WTC11 (cell line): ENCODE results near the gene KCTD16. TPM values are rescaled to one million over a fixed set of nuclear protein-coding genes. Genes with fewer than 3 reads are reported as not detected.

Experiments
- ATAC-seq: fragments of 200-7000 bp; cut with Tn5 transposase; 2 replicates; pipeline ENCODE4 v1.10.0; 2021; ENCODE audit warnings: mild to moderate bottlenecking, moderate library complexity
- CTCF ChIA-PET: fragments of 300-600 bp; sonication (Branson Sonifier 250); formaldehyde crosslinking; loops from one replicate; lab custom pipeline; 2021; ENCODE audit warnings: antibody characterized with exemption; lab: Charles Lee
- POLR2A ChIA-PET: fragments of 350-600 bp; sonication (Branson Sonifier 250); formaldehyde crosslinking; loops from one replicate; lab custom pipeline; 2021; ENCODE audit warnings: antibody characterized with exemption; lab: Charles Lee
- DNase-seq: peaks from one replicate; pipeline ENCODE4 v3.0.0; 2021; ENCODE audit warnings: low spot score
- H3K27ac Mint-ChIP-seq: 2 replicates; pipeline ENCODE4 v1.8.0; 2021; ENCODE audit warnings: mixed read lengths
- H3K27me3 Mint-ChIP-seq: 2 replicates; pipeline ENCODE4 v1.8.0; 2021; ENCODE audit warnings: low read depth, mild to moderate bottlenecking, moderate library complexity, mixed read lengths
- H3K36me3 Mint-ChIP-seq: 2 replicates; pipeline ENCODE4 v1.8.0; 2021; ENCODE audit warnings: mixed read lengths
- H3K4me1 Mint-ChIP-seq: 2 replicates; pipeline ENCODE4 v1.8.0; 2022; ENCODE audit warnings: mixed read lengths
- H3K4me3 Mint-ChIP-seq: 2 replicates; pipeline ENCODE4 v1.8.0; 2021; ENCODE audit warnings: mild to moderate bottlenecking, moderate library complexity, mixed read lengths
- H3K9me3 Mint-ChIP-seq: 2 replicates; pipeline ENCODE4 v1.8.0; 2021; ENCODE audit warnings: mixed read lengths
- CBFB ChIP-seq: sonication (generic); formaldehyde crosslinking; IDR thresholded peaks from 2 replicates; pipeline ENCODE4 v1.8.1; 2022; ENCODE audit warnings: mild to moderate bottlenecking, low read depth, missing genetic modification reagents
- CREM ChIP-seq: sonication (generic); formaldehyde crosslinking; IDR thresholded peaks from 2 replicates; pipeline ENCODE4 v1.8.1; 2022; ENCODE audit warnings: mild to moderate bottlenecking, missing genetic modification reagents, moderate library complexity
- FOXK1 ChIP-seq: sonication (generic); formaldehyde crosslinking; IDR thresholded peaks from 2 replicates; pipeline ENCODE4 v1.8.0; 2022; ENCODE audit warnings: mild to moderate bottlenecking, moderate library complexity, missing genetic modification reagents
- GTF2I ChIP-seq: fragments of 250-450 bp; sonication (Bioruptor Pico); conservative IDR thresholded peaks from 2 replicates; pipeline ENCODE4 v1.4.0; 2021; ENCODE audit warnings: mild to moderate bottlenecking
- IRF2 ChIP-seq: sonication (generic); formaldehyde crosslinking; IDR thresholded peaks from 2 replicates; pipeline ENCODE4 v1.8.0; 2022; ENCODE audit warnings: low read depth, missing genetic modification reagents, borderline replicate concordance
- KAT7 ChIP-seq: sonication (generic); formaldehyde crosslinking; IDR thresholded peaks from 2 replicates; pipeline ENCODE4 v1.8.1; 2023; ENCODE audit warnings: missing genetic modification reagents, mild to moderate bottlenecking, borderline replicate concordance
- NFE2L1 ChIP-seq: sonication (generic); formaldehyde crosslinking; IDR thresholded peaks from 2 replicates; pipeline ENCODE4 v1.8.1; 2023; ENCODE audit warnings: missing genetic modification reagents
- NR1H2 ChIP-seq: sonication (generic); formaldehyde crosslinking; IDR thresholded peaks from 2 replicates; pipeline ENCODE4 v1.9.0; 2021; ENCODE audit warnings: mild to moderate bottlenecking, moderate library complexity, missing genetic modification reagents
- NR2C2 ChIP-seq: sonication (generic); formaldehyde crosslinking; IDR thresholded peaks from 2 replicates; pipeline ENCODE4 v1.8.0; 2022; ENCODE audit warnings: mild to moderate bottlenecking, missing genetic modification reagents
- SMAD4 ChIP-seq: sonication (generic); formaldehyde crosslinking; IDR thresholded peaks from 2 replicates; pipeline ENCODE4 v1.8.0; 2022; ENCODE audit warnings: mild to moderate bottlenecking, missing genetic modification reagents
- TEAD1 ChIP-seq: sonication (generic); formaldehyde crosslinking; IDR thresholded peaks from 2 replicates; pipeline ENCODE4 v1.8.0; 2022; ENCODE audit warnings: mild to moderate bottlenecking, missing genetic modification reagents
- TP53 ChIP-seq: sonication (generic); formaldehyde crosslinking; IDR thresholded peaks from 2 replicates; pipeline ENCODE4 v1.8.1; 2023; ENCODE audit warnings: mild to moderate bottlenecking, missing genetic modification reagents
- ZNF121 ChIP-seq: sonication (generic); formaldehyde crosslinking; IDR thresholded peaks from 2 replicates; pipeline ENCODE4 v1.8.0; 2023; ENCODE audit warnings: missing genetic modification reagents
- ZNF219 ChIP-seq: sonication (generic); formaldehyde crosslinking; IDR thresholded peaks from 2 replicates; pipeline ENCODE4 v1.8.0; 2023; ENCODE audit warnings: missing genetic modification reagents, mild to moderate bottlenecking, borderline replicate concordance
- ZNF396 ChIP-seq: fragments of 250-450 bp; sonication (Bioruptor Pico); IDR thresholded peaks from 2 replicates; pipeline ENCODE4 v1.8.0; 2021; ENCODE audit warnings: mild to moderate bottlenecking, moderate library complexity, borderline replicate concordance
- ZNF423 ChIP-seq: fragments of 250-450 bp; sonication (Bioruptor Pico); IDR thresholded peaks from 2 replicates; pipeline ENCODE4 v2.1.2; 2022; ENCODE audit warnings: mild to moderate bottlenecking, moderate library complexity
- total RNA-seq: library from RNA; stranded (reverse); gene quantifications from 3 replicates; pipeline ENCODE4 v1.2.3, GENCODE V29; 2021
- TF ChIP-seq, protein P1 (sequence below): sonication (generic); formaldehyde crosslinking; IDR thresholded peaks from 2 replicates; pipeline ENCODE4 v1.8.0; 2022; ENCODE audit warnings: mild to moderate bottlenecking, missing genetic modification reagents
- TF ChIP-seq, protein P2 (sequence below): sonication (generic); formaldehyde crosslinking; IDR thresholded peaks from 2 replicates; pipeline ENCODE4 v1.8.1; 2022; ENCODE audit warnings: mild to moderate bottlenecking, moderate library complexity, missing genetic modification reagents
- TF ChIP-seq, protein P3 (sequence below): sonication (generic); formaldehyde crosslinking; conservative IDR thresholded peaks from 2 replicates; pipeline ENCODE4 v1.8.1; 2022; ENCODE audit warnings: mild to moderate bottlenecking, missing genetic modification reagents
- TF ChIP-seq, protein P4 (sequence below): fragments of 250-450 bp; sonication (Bioruptor Pico); conservative IDR thresholded peaks from 2 replicates; pipeline ENCODE4 v1.9.0; 2021; ENCODE audit warnings: mild to moderate bottlenecking
- TF ChIP-seq, protein P5 (sequence below): sonication (generic); formaldehyde crosslinking; IDR thresholded peaks from 2 replicates; pipeline ENCODE4 v1.8.1; 2023; ENCODE audit warnings: mild to moderate bottlenecking, missing genetic modification reagents
- TF ChIP-seq, protein P6 (sequence below): fragments of 250-450 bp; sonication (Bioruptor Pico); IDR thresholded peaks from 2 replicates; pipeline ENCODE4 v1.9.0; 2021; ENCODE audit warnings: moderate library complexity, mild to moderate bottlenecking, inconsistent platforms, borderline replicate concordance
- TF ChIP-seq, protein P7 (sequence below): sonication (generic); formaldehyde crosslinking; IDR thresholded peaks from 2 replicates; pipeline ENCODE4 v1.8.1; 2023; ENCODE audit warnings: mild to moderate bottlenecking, missing genetic modification reagents

KCTD16 gene
- total RNA-seq, 1 experiment from 2014 or later, result 0.20 TPM

DNA sequence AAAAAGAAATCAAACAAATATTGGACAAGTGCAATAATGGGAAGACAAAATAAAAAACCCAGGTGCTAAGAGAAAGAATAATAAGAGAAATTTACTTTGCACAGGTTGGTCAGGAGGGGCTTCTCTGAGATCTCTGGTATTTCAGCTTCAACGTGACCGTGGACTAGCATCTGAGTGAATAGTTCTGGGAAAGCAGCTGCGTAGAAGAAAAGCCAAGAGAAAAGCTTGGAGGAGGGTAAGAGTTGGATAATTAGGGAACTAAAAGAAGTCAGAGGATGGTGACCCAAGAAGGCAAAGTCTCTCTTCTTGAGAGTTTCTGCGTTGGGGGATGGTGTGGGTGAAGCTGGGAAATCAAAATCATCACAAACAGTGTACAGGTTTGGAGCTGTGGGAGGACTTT is 41.8 kb upstream of the KCTD16 start (continued):
- TF ChIP-seq NFE2L1 (CRISPR knock-in tag) (no peak), ZNF423 (CRISPR knock-in tag) (no peak), CREM (CRISPR knock-in tag) (no peak), KAT7 (CRISPR knock-in tag) (no peak)
- TF ChIP-seq, protein P1, sequence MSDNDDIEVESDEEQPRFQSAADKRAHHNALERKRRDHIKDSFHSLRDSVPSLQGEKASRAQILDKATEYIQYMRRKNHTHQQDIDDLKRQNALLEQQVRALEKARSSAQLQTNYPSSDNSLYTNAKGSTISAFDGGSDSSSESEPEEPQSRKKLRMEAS (CRISPR knock-in tag), result no peak
- TF ChIP-seq, protein P2, sequence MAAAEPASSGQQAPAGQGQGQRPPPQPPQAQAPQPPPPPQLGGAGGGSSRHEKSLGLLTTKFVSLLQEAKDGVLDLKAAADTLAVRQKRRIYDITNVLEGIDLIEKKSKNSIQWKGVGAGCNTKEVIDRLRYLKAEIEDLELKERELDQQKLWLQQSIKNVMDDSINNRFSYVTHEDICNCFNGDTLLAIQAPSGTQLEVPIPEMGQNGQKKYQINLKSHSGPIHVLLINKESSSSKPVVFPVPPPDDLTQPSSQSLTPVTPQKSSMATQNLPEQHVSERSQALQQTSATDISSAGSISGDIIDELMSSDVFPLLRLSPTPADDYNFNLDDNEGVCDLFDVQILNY, result no peak
- TF ChIP-seq, all 79 proteins: peak for 0

DNA sequence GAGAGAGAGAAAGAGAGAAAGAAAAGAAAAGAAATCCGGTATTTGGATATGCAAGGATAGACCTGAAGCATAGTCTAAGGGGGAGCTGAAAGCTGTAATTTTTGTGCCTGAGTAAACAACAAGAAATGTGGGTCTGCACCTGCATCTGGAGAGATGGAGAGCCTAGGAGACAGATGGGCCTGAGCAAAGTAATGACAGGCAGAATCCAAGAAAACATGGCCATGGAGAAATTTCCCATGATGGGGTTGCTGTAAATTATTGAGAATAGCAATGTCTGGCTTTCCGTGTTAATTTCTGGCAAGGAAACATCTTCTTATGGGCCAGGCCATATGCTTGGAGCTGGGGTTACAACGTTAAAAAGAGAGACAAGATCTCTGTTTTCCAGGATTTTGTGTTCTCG is 40.4 kb upstream of the KCTD16 start:
- CTCF ChIA-PET, result interaction anchor here (1.0 kb wide), 1 partner anchor 12 kb away, joined by 6 read pairs; no protein-coding TSS in a partner anchor
- POLR2A ChIA-PET, result interaction anchor here (0.6 kb wide), 1 partner anchor 436 kb away, joined by 3 read pairs; no protein-coding TSS in a partner anchor
- Mint-ChIP-seq H3K36me3 (no peaks in the 10 kb centered on the region), H3K9me3 (peaks cover 4% of the 10 kb centered on the region; the same call in 1 of the 2 replicates), H3K4me1 (peaks cover 8% of the 10 kb centered on the region), H3K27me3 (no peaks in the 10 kb centered on the region; the same call in 1 of the 2 replicates), H3K27ac (no peak overlapping the region), H3K4me3 (no peak overlapping the region)
- no peak for TF ChIP-seq ZNF396 (CRISPR knock-in tag)
- TF ChIP-seq IRF2 (CRISPR knock-in tag), result no peak
- TF ChIP-seq, protein P3, sequence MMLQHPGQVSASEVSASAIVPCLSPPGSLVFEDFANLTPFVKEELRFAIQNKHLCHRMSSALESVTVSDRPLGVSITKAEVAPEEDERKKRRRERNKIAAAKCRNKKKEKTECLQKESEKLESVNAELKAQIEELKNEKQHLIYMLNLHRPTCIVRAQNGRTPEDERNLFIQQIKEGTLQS (CRISPR knock-in tag), result no peak
- TF ChIP-seq TP53, result no peak
- no peak for TF ChIP-seq ZNF121 (CRISPR knock-in tag)
- TF ChIP-seq, protein P4, sequence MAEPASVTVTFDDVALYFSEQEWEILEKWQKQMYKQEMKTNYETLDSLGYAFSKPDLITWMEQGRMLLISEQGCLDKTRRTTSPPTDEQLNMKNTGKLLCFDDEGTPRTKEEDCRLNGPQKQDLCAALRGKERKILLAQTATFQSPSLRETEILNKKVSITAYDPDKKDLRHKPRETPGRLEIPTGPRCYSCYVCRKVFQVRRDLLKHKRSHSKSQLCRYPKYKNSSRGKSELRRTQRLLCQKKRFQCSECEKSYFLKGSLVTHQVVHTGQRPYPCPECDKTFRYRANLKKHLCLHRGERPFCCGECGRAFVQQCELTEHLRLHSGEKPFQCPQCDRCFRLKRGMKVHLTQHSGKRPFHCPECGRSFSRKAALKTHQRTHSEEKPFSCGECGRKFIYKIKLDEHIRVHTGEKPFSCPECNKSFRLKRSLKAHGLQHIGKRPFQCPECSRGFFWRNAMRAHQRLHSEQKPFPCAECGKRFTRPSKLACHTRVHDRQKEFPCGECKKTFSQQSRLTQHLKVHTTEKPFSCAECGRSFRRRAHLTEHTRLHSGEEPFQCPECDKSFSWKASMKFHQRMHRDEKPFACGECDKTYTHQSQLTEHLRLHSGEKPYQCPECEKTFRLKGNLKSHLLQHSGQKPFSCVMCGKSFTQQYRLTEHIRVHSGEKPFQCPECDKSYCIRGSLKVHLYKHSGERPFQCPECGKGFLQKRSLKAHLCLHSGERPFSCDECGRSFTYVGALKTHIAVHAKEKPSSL (CRISPR knock-in tag), result no peak
- no peak for TF ChIP-seq NFE2L1 (CRISPR knock-in tag)
- TF ChIP-seq, protein P5, sequence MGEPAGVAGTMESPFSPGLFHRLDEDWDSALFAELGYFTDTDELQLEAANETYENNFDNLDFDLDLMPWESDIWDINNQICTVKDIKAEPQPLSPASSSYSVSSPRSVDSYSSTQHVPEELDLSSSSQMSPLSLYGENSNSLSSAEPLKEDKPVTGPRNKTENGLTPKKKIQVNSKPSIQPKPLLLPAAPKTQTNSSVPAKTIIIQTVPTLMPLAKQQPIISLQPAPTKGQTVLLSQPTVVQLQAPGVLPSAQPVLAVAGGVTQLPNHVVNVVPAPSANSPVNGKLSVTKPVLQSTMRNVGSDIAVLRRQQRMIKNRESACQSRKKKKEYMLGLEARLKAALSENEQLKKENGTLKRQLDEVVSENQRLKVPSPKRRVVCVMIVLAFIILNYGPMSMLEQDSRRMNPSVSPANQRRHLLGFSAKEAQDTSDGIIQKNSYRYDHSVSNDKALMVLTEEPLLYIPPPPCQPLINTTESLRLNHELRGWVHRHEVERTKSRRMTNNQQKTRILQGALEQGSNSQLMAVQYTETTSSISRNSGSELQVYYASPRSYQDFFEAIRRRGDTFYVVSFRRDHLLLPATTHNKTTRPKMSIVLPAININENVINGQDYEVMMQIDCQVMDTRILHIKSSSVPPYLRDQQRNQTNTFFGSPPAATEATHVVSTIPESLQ (CRISPR knock-in tag), result no peak
- no peak for TF ChIP-seq TEAD1 (CRISPR knock-in tag)
- TF ChIP-seq FOXK1 (CRISPR knock-in tag), result no peak
- TF ChIP-seq GTF2I, result no peak
- TF ChIP-seq SMAD4 (CRISPR knock-in tag), result no peak
- TF ChIP-seq ZNF219 (CRISPR knock-in tag), result no peak
- TF ChIP-seq, protein P6, sequence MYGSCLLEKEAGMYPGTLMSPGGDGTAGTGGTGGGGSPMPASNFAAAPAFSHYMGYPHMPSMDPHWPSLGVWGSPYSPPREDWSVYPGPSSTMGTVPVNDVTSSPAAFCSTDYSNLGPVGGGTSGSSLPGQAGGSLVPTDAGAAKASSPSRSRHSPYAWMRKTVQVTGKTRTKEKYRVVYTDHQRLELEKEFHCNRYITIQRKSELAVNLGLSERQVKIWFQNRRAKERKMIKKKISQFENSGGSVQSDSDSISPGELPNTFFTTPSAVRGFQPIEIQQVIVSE (CRISPR knock-in tag), result no peak
- TF ChIP-seq, protein P7, sequence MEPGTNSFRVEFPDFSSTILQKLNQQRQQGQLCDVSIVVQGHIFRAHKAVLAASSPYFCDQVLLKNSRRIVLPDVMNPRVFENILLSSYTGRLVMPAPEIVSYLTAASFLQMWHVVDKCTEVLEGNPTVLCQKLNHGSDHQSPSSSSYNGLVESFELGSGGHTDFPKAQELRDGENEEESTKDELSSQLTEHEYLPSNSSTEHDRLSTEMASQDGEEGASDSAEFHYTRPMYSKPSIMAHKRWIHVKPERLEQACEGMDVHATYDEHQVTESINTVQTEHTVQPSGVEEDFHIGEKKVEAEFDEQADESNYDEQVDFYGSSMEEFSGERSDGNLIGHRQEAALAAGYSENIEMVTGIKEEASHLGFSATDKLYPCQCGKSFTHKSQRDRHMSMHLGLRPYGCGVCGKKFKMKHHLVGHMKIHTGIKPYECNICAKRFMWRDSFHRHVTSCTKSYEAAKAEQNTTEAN (CRISPR knock-in tag), result no peak
- TF ChIP-seq, protein P1 (CRISPR knock-in tag), result no peak
- TF ChIP-seq, protein P2, result no peak
- TF ChIP-seq NR2C2 (CRISPR knock-in tag), result no peak
- no peak for TF ChIP-seq CBFB (CRISPR knock-in tag)
- no peak for TF ChIP-seq NR1H2 (CRISPR knock-in tag)
- DNase-seq (no peak), ATAC-seq (no peak)
